ENCODE data around the gene PRKN.

The PRKN gene

DNA sequence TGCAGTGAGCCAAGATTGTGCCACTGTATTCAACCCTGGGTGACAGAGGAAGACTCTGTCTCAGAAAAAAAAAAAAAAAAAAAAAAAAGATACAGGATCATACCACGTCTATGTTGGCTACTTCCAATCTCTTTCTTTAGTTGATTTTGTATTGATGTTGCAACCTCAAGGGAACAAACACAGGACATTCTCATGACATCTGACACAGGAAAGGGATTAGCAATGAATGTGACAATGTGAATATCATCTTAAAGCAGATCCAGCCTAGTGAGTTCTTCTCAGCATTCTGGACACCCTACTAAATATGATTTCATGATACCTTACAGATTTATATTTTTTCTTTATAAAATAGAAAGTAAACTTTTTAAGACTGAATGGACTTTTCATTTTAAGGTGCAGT lies 580.3 kb downstream of the PRKN start:
- CTCF ChIA-PET = no interaction called here

DNA sequence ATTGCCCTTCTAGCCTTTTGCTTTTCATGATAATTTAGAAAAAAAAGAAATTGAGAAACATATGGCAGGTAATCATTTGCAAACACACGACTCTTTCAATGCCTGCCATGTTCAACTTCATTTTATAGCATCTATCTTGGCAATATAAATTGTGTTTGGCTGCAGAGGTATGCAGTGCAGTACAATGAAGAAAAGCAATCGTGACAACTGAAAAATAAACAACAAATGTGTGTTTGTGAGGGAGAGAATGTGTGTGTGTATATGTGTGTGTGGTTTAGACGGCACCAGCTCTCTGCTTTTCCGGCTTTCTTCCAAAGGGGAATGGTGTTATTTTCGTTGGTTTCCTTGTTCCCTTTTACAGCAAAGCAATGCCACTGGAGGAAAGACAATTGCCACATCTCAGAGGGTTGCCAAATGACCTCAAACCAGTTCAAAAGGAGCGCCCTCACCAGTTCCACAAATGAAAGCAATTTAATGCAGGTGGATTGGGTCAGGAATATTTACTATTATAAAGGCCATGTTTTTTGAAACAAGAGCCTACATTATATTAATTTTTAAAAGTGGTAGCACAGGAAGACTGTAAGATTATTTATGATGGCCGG lies 587.2 kb downstream of the PRKN start:
- no peak overlapping the region for H3K4me3 ChIP-seq (ENCODE audit: low read depth, low read length)
- H3K27ac ChIP-seq (ENCODE audit: extremely low read depth, low read depth, low read length) = no peak overlapping the region
- ChIA-PET CTCF (no interaction called here), POLR2A (no interaction called here)
- H3K4me1 ChIP-seq (ENCODE audit: control insufficient read depth, insufficient read depth, low read length) = no peaks in the 10 kb centered on the region
- TF ChIP-seq ZNF391 (tag by site-specific recombination; IDR thresholded peaks at IDR 0.05; ENCODE audit: borderline replicate concordance, low read depth) (no peak), ZNF664 (tag by site-specific recombination; IDR thresholded peaks at IDR 0.05) (no peak), ZNF140 (tag by site-specific recombination; IDR thresholded peaks at IDR 0.05) (no peak), ZNF311 (tag by site-specific recombination; IDR thresholded peaks at IDR 0.05; ENCODE audit: borderline replicate concordance) (no peak), YY1 (tag by site-specific recombination; IDR thresholded peaks at IDR 0.05) (no peak), ZNF2 (tag by site-specific recombination; IDR thresholded peaks at IDR 0.05) (no peak), ZBTB7A (tag by site-specific recombination; IDR thresholded peaks at IDR 0.05; ENCODE audit: low read depth) (no peak), TCF7L2 (IDR thresholded peaks at IDR 0.05; ENCODE audit: borderline replicate concordance, low read depth, low read length) (no peak), ZNF423 (tag by site-specific recombination; IDR thresholded peaks at IDR 0.05) (no peak), ZNF830 (tag by site-specific recombination; IDR thresholded peaks at IDR 0.05; ENCODE audit: low read depth) (no peak), ZNF416 (tag by site-specific recombination; IDR thresholded peaks at IDR 0.05) (no peak), ZBTB8A (tag by site-specific recombination; IDR thresholded peaks at IDR 0.05) (no peak), ZNF768 (tag by site-specific recombination; IDR thresholded peaks at IDR 0.05) (no peak), ZNF274 (IDR thresholded peaks at IDR 0.05; ENCODE audit: low read length) (no peak), ZNF274 (tag by site-specific recombination; IDR thresholded peaks at IDR 0.05; ENCODE audit: borderline replicate concordance) (no peak), ZBTB1 (tag by site-specific recombination; IDR thresholded peaks at IDR 0.05) (no peak), ZNF19 (tag by site-specific recombination; IDR thresholded peaks at IDR 0.05; ENCODE audit: low read depth) (no peak)
- TF ChIP-seq, protein P1, sequence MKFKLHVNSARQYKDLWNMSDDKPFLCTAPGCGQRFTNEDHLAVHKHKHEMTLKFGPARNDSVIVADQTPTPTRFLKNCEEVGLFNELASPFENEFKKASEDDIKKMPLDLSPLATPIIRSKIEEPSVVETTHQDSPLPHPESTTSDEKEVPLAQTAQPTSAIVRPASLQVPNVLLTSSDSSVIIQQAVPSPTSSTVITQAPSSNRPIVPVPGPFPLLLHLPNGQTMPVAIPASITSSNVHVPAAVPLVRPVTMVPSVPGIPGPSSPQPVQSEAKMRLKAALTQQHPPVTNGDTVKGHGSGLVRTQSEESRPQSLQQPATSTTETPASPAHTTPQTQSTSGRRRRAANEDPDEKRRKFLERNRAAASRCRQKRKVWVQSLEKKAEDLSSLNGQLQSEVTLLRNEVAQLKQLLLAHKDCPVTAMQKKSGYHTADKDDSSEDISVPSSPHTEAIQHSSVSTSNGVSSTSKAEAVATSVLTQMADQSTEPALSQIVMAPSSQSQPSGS (tag by site-specific recombination; IDR thresholded peaks at IDR 0.05; ENCODE audit: low read depth) = no peak
- TF ChIP-seq, protein P2, sequence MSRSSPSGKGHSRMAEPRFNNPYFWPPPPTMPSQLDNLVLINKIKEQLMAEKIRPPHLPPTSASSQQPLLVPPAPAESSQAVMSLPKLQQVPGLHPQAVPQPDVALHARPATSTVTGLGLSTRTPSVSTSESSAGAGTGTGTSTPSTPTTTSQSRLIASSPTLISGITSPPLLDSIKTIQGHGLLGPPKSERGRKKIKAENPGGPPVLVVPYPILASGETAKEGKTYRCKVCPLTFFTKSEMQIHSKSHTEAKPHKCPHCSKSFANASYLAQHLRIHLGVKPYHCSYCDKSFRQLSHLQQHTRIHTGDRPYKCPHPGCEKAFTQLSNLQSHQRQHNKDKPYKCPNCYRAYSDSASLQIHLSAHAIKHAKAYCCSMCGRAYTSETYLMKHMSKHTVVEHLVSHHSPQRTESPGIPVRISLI (tag by site-specific recombination; IDR thresholded peaks at IDR 0.05) = no peak
- TF ChIP-seq, protein P3, sequence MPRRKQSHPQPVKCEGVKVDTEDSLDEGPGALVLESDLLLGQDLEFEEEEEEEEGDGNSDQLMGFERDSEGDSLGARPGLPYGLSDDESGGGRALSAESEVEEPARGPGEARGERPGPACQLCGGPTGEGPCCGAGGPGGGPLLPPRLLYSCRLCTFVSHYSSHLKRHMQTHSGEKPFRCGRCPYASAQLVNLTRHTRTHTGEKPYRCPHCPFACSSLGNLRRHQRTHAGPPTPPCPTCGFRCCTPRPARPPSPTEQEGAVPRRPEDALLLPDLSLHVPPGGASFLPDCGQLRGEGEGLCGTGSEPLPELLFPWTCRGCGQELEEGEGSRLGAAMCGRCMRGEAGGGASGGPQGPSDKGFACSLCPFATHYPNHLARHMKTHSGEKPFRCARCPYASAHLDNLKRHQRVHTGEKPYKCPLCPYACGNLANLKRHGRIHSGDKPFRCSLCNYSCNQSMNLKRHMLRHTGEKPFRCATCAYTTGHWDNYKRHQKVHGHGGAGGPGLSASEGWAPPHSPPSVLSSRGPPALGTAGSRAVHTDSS (tag by site-specific recombination; IDR thresholded peaks at IDR 0.05) = no peak
- TF ChIP-seq, protein P4, sequence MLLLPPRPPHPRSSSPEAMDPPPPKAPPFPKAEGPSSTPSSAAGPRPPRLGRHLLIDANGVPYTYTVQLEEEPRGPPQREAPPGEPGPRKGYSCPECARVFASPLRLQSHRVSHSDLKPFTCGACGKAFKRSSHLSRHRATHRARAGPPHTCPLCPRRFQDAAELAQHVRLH (tag by site-specific recombination; IDR thresholded peaks at IDR 0.05) = no peak
- no peaks in the 10 kb centered on the region for H3K9me3 ChIP-seq (ENCODE audit: control insufficient read depth, insufficient read depth, low read depth, low read length)
- no peaks in the 10 kb centered on the region for H3K36me3 ChIP-seq (ENCODE audit: control insufficient read depth in 2 of 2, insufficient read depth in 1 of 2, low read length in 2 of 2)

More for the DNA sequence above, 580.3 kb downstream of the PRKN start:
- Histone ChIP-seq H3K27ac (ENCODE audit: extremely low read depth, low read depth, low read length) (no peak overlapping the region), H3K36me3 (ENCODE audit: control insufficient read depth in 2 of 2, insufficient read depth in 1 of 2, low read length in 2 of 2) (no peaks in the 10 kb centered on the region), H3K9me3 (ENCODE audit: control insufficient read depth, insufficient read depth, low read depth, low read length) (no peaks in the 10 kb centered on the region), H3K4me1 (ENCODE audit: control insufficient read depth, insufficient read depth, low read length) (no peaks in the 10 kb centered on the region), H3K4me3 (ENCODE audit: low read depth, low read length) (no peak overlapping the region)
- POLR2A ChIA-PET = no interaction called here
- TF ChIP-seq ZNF311 (tag by site-specific recombination; IDR thresholded peaks at IDR 0.05; ENCODE audit: borderline replicate concordance) = no peak
- TF ChIP-seq, protein P3 (tag by site-specific recombination; IDR thresholded peaks at IDR 0.05) = no peak
- TF ChIP-seq ZNF426 (tag by site-specific recombination; IDR thresholded peaks at IDR 0.05) = no peak
